HG03432 (cell line): ENCODE measurements around the gene DENND6B.

Source experiments
- ATAC-seq: cut with Tn5 transposase; IDR thresholded peaks from one replicate; pipeline ENCODE4 v1.9.1; 2021; ENCODE audit warnings: mild to moderate bottlenecking, moderate library complexity; ENCODE audit not compliant: unreplicated experiment

DENND6B gene

GRCh38 chr22:50289151-50289941 lies 37.5 kb downstream of the DENND6B start:
- no peak for ATAC-seq

- ATAC-seq = no peak
Observed at GRCh38 chr22:50287731-50288130, 39.1 kb downstream of the DENND6B start.

GRCh38 chr22:50286701-50287318 lies 40.0 kb downstream of the DENND6B start:
- no peak for ATAC-seq

- no peak for ATAC-seq
Observed at GRCh38 chr22:50286275-50286674, 40.5 kb downstream of the DENND6B start.

GRCh38 chr22:50285568-50286229 lies 41.1 kb downstream of the DENND6B start:
- no peak for ATAC-seq

- ATAC-seq = no peak
Observed at GRCh38 chr22:50284479-50284878, 42.3 kb downstream of the DENND6B start.

GRCh38 chr22:50283821-50284220 lies 43.0 kb downstream of the DENND6B start:
- ATAC-seq = no peak

GRCh38 chr22:50282361-50283155 lies 44.3 kb downstream of the DENND6B start:
- ATAC-seq = no peak

- no peak for ATAC-seq
Observed at GRCh38 chr22:50281957-50282356, 44.9 kb downstream of the DENND6B start.

GRCh38 chr22:50281384-50281760 lies 45.4 kb downstream of the DENND6B start:
- ATAC-seq = no peak

GRCh38 chr22:50280708-50281383 lies 46.0 kb downstream of the DENND6B start:
- no peak for ATAC-seq

- ATAC-seq = no peak
Observed at GRCh38 chr22:50280022-50280707, 46.6 kb downstream of the DENND6B start.

GRCh38 chr22:50278956-50279619 lies 47.7 kb downstream of the DENND6B start:
- ATAC-seq = no peak

GRCh38 chr22:50278461-50278860 lies 48.4 kb downstream of the DENND6B start:
- ATAC-seq = no peak

- ATAC-seq = no peak
Observed at GRCh38 chr22:50277761-50278160, 49.1 kb downstream of the DENND6B start.

- no peak for ATAC-seq
Observed at GRCh38 chr22:50276143-50276542, 50.7 kb downstream of the DENND6B start.

- ATAC-seq = no peak
Observed at GRCh38 chr22:50275181-50276055, 51.4 kb downstream of the DENND6B start.

GRCh38 chr22:50274771-50275170 lies 52.0 kb downstream of the DENND6B start:
- no peak for ATAC-seq

- no peak for ATAC-seq
Observed at GRCh38 chr22:50274311-50274710, 52.5 kb downstream of the DENND6B start.
